Activated naive CD4-positive, alpha-beta T cell (primary cell): ENCODE data around the gene HMCN2.
"Not testable (repeated sequence)": the region's sequence is repeated elsewhere in the genome, so short reads cannot be mapped to it uniquely, and the experiment has no call there.

Source experiments
- DNase-seq, 4 experiments: peaks; one replicate each; lab custom pipeline; 2025; lab: John Stamatoyannopoulos, UW

The HMCN2 gene

GRCh38 chr9:130391866-130392265 is 126.3 kb downstream of the HMCN2 start:
- no peak for DNase-seq

GRCh38 chr9:130393681-130394071 is 128.1 kb downstream of the HMCN2 start:
- DNase-seq: no peak

GRCh38 chr9:130394320-130394719 is 128.8 kb downstream of the HMCN2 start:
- DNase-seq: no peak

- no peak for DNase-seq
Measured at GRCh38 chr9:130394814-130395470, 129.4 kb downstream of the HMCN2 start.

DNA sequence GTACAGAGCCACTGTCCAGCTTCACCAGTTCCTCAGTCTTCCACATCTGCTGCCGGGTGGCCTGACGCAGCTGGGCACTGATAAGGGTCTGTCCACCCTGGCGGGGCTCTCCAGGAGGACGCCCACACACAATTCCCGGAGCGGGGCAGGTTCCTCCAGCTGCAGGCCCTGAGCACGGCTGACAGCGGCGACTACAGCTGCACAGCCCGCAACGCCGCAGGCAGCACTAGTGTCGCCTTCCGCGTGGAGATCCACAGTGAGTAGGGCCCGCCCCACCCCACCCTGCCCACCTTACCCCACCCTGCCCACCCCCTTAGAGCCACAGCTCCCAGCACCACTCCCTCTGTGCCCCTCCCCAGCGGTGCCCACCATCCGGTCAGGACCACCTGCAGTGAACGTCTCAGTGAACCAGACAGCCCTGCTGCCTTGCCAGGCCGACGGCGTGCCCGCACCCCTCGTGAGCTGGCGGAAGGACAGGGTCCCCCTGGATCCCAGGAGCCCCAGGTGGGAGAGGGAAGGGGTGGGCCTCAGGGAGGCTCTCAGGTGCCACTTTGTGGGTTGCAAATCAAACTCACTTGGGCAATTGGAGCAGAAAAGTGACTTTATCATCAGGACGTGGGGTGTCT is 130.4 kb downstream of the HMCN2 start:
- no peak for DNase-seq

- no peak for DNase-seq
Measured at GRCh38 chr9:130396581-130396980, 131.0 kb downstream of the HMCN2 start.

- DNase-seq: no peak
Measured at GRCh38 chr9:130398487-130399240, 133.1 kb downstream of the HMCN2 start.

DNA sequence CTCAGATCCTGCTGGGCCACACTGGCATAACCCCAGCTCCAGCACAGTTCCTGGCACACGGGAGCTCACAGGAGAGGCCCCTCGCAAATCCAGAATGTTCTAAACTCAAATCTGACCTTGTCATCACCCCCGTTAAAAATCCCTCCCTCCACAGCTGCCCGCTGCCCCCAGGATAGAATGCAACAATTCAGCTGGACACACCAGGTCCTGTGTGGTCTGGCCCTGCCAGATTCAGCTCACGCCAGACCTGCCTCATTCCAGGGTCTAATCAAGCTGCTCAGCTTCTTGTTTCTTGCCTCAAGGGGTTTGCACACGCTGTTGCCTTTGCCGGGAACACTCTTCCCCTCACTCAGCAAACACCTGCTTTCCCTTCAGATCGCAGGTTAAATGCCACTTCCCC is 134.2 kb downstream of the HMCN2 start:
- no peak for DNase-seq

- no peak for DNase-seq
Measured at GRCh38 chr9:130400870-130401269, 135.3 kb downstream of the HMCN2 start.

GRCh38 chr9:130401742-130402141 is 136.2 kb downstream of the HMCN2 start:
- DNase-seq: not testable (repeated sequence)

DNA sequence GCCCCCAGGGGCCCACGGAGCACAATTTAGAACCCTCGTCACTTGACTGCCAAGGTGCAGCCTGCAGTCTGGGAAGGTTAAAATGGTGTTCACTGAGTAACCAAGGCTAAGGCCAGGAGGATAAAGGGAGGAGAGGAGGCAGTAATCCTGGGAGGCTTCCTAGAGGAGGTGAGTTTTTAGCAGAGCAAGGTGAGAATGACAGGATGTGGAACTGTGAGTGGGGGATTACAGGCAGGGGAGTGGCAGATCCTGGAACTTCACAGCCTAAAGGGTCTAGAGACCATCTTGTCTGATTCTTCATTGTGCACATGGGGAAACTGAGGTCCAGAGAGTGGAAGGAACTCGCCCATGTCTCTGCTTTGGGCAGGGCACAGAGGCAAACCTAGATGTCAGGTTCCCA is 136.7 kb downstream of the HMCN2 start:
- DNase-seq: no peak

DNA sequence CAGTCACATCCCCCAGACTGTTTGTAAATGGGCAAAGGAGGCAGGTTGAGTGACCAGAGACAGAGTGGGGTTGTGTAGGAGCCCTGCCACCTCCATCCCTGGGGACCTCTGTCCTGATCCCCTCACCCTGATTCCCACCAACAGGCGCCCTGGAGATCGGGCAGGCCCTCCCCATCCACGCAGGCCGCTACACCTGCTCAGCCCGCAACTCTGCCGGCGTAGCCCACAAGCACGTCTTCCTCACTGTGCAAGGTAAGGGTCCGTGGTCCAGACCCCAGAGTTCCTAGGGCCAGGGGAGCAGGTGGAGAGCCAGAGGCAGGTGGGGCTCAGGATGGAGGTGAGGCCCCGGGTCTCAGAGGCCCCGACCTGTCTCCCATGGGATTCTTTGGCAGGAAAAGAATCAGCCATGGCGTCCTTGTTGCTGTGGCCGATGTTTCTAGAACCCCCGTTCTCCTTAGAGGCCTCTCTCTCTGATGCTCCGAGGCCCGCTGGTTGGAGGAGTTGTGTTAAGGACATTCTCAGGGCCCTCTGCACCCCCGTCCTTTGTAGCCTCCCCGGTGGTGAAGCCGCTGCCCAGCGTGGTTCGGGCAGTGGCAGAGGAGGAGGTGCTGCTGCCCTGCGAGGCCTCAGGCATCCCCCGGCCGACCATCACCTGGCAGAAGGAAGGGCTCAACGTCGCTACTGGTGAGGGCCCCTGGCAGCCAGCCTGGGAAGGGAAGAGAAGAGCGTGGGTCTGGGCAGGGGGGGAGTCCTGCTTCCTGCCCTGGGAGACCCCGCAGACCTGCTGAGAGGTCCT is 137.3 kb downstream of the HMCN2 start:
- no peak for DNase-seq

DNA sequence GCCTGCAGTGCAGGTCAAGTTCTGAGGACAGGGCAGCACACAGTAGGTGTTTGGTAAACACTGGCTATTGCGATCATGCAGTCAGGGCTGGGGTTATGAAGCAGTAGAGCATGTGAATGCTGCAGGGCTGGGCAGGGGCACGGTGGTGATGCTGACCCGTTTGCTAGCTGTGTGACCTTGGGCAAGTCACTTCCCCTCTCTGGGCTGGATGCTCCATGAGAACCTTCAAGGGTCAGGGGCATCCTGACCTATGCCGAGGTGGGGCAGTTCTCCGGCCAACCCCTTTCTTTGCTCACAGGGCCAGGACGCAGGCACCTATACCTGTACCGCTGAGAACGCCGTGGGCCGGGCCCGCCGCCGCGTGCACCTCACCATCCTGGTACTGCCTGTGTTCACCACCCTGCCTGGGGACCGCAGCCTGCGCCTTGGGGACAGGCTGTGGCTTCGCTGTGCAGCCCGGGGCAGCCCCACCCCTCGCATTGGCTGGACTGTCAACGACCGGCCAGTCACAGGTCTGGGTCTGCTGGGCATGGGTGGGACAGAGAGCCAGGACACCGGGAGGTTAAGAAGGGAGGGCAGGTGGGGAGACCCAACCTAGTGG is 140.2 kb downstream of the HMCN2 start:
- no peak for DNase-seq

- DNase-seq: no peak
Measured at GRCh38 chr9:130406278-130406895, 140.8 kb downstream of the HMCN2 start.

GRCh38 chr9:130407916-130408663 is 142.5 kb downstream of the HMCN2 start:
- DNase-seq: no peak

GRCh38 chr9:130408669-130409068 is 143.1 kb downstream of the HMCN2 start:
- no peak for DNase-seq

GRCh38 chr9:130409246-130409645 is 143.7 kb downstream of the HMCN2 start:
- no peak for DNase-seq

- DNase-seq: no peak
Measured at GRCh38 chr9:130410443-130410842, 144.9 kb downstream of the HMCN2 start.

- no peak for DNase-seq
Measured at GRCh38 chr9:130411566-130411915, 146.0 kb downstream of the HMCN2 start.

GRCh38 chr9:130414081-130414731 is 148.6 kb downstream of the HMCN2 start:
- DNase-seq: no peak
